Measurements from ENCODE around the gene ARL15.

DNA sequence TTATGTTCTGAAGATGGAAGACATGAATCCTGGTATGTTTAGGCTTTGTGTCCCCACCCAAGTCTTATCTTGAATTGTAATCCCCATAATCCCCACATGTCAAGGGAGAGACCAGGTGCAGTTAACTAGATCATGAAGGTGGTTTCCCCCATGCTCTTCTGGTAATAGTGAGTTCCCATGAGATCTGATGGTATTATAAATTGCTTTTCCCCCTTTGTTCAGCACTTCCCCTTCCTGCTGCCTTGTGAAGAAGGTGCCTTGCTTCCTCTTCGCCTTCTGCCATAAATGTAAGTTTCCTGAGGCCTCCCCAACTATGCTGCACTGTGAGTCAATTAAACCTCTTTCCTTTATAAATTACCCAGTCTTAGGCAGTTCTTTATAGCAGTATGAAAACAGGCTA, 229.0 kb downstream of the ARL15 start:
- TF ChIP-seq, protein P1, sequence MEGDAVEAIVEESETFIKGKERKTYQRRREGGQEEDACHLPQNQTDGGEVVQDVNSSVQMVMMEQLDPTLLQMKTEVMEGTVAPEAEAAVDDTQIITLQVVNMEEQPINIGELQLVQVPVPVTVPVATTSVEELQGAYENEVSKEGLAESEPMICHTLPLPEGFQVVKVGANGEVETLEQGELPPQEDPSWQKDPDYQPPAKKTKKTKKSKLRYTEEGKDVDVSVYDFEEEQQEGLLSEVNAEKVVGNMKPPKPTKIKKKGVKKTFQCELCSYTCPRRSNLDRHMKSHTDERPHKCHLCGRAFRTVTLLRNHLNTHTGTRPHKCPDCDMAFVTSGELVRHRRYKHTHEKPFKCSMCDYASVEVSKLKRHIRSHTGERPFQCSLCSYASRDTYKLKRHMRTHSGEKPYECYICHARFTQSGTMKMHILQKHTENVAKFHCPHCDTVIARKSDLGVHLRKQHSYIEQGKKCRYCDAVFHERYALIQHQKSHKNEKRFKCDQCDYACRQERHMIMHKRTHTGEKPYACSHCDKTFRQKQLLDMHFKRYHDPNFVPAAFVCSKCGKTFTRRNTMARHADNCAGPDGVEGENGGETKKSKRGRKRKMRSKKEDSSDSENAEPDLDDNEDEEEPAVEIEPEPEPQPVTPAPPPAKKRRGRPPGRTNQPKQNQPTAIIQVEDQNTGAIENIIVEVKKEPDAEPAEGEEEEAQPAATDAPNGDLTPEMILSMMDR (IDR thresholded peaks at IDR 0.05), result no peak
- TF ChIP-seq POLR2A (IDR thresholded peaks at IDR 0.05), result no peak
